HCT116 (cell line): ENCODE results near the gene FHIT. TPM values are rescaled to one million over a fixed set of nuclear protein-coding genes. Genes with fewer than 3 reads are reported as not detected.

Experiments used
- ATAC-seq: fragments of 200-7000 bp; cut with Tn5 transposase; 2 replicates; pipeline ENCODE4 v1.9.1; 2020; ENCODE audit warnings: mild to moderate bottlenecking, moderate library complexity
- BruUV-seq: library from RNA; stranded (reverse); fragments of 400-500 nt; replicated peaks from 2 replicates; lab custom pipeline; 2021; lab: Mats Ljungman, UMichigan
- CTCF ChIA-PET: fragments of 300-600 bp; sonication (Branson Sonifier 250); formaldehyde crosslinking; loops from one replicate; lab custom pipeline; 2021; ENCODE audit warnings: antibody characterized with exemption; lab: Charles Lee
- POLR2A ChIA-PET: fragments of 300-600, 350-600 bp; sonication (Branson Sonifier 250); formaldehyde crosslinking; loops from one replicate; lab custom pipeline; 2021; ENCODE audit warnings: antibody characterized with exemption; lab: Charles Lee
- RAD21 ChIA-PET, 2 experiments: fragments of 300-600 bp; sonication (Branson Sonifier 250); formaldehyde crosslinking; loops; one replicate each; lab custom pipeline; 2023; ENCODE audit warnings: low total read pairs in 2 of 2; ENCODE audit not compliant: uncharacterized antibody in 2 of 2, unreplicated experiment in 2 of 2, low non-redundant PET in 1 of 2; lab: Charles Lee
- DNase-seq: peaks from one replicate; pipeline ENCODE4 v3.0.0-alpha.2; 2010; ENCODE audit warnings: low read depth, low spot score
- H2AFZ ChIP-seq: fragments of 200-600 bp; shearing (Covaris generic), sonication (generic); 2 replicates; pipeline ENCODE4 v1.6.1; 2017; ENCODE audit warnings: low read depth, mixed run types, mixed read lengths, antibody characterized with exemption, low read length; ENCODE audit not compliant: poor library complexity, severe bottlenecking
- H3K27ac ChIP-seq: 2 replicates; pipeline ENCODE4 v1.5.1; 2012; ENCODE audit warnings: low read depth, low read length
- H3K27me3 ChIP-seq: fragments of 200-600 bp; sonication (generic); 2 replicates; pipeline ENCODE4 v1.6.1; 2016; ENCODE audit warnings: mixed run types, low read length, mixed read lengths; ENCODE audit not compliant: insufficient read depth
- H3K36me3 ChIP-seq, 2 experiments: fragments of 200-500 bp in 1 of 2; fragments of 200-600 bp in 1 of 2; sonication (Bioruptor generic) in 1 of 2; sonication (generic) in 1 of 2; 2 replicates each; pipeline versions ENCODE4 v1.5.1 to v1.6.1; 2014 to 2016; ENCODE audit warnings: low read length in 2 of 2, inconsistent platforms in 1 of 2, mixed read lengths in 1 of 2, mixed run types in 1 of 2; ENCODE audit not compliant: insufficient read depth in 2 of 2, control insufficient read depth in 1 of 2
- H3K4me1 ChIP-seq, 2 experiments: fragments of 200-600 bp in 1 of 2; sonication (generic) in 1 of 2; 2 replicates each; pipeline versions ENCODE4 v1.5.1 to v1.6.1; 2012 to 2017; ENCODE audit warnings: low read length in 2 of 2, inconsistent platforms in 1 of 2, mild to moderate bottlenecking in 1 of 2, mixed read lengths in 1 of 2, mixed run types in 1 of 2, moderate library complexity in 1 of 2; ENCODE audit not compliant: insufficient read depth in 2 of 2, control insufficient read depth in 1 of 2
- H3K4me2 ChIP-seq: fragments of 200-600 bp; sonication (generic); 2 replicates; pipeline ENCODE4 v1.6.1; 2017; ENCODE audit warnings: mixed run types, low read length, mixed read lengths
- H3K4me3 ChIP-seq, 2 experiments: fragments of 200-600 bp in 1 of 2; sonication (generic) in 1 of 2; replicated peaks in 1 of 2; 2 replicates each; pipeline ENCODE4 v1.5.1; 2011 to 2016; ENCODE audit warnings: low read length in 2 of 2, control low read depth in 1 of 2, low read depth in 1 of 2, mild to moderate bottlenecking in 1 of 2, mixed read lengths in 1 of 2, mixed run types in 1 of 2
- H3K79me2 ChIP-seq: fragments of 200-600 bp; sonication (generic); 2 replicates; pipeline ENCODE4 v1.6.1; 2017; ENCODE audit warnings: mild to moderate bottlenecking, mixed run types, low read length, moderate library complexity, mixed read lengths; ENCODE audit not compliant: insufficient read depth
- H3K9ac ChIP-seq: fragments of 200-600 bp; sonication (generic); 2 replicates; pipeline ENCODE4 v1.6.1; 2016; ENCODE audit warnings: low read length, mixed read lengths
- H3K9me2 ChIP-seq: fragments of 200-600 bp; sonication (generic), shearing (Covaris generic); 2 replicates; pipeline ENCODE4 v1.6.1; 2017; ENCODE audit warnings: mixed run types, mild to moderate bottlenecking, moderate library complexity; ENCODE audit not compliant: insufficient read depth
- H3K9me3 ChIP-seq, 2 experiments: fragments of 200-500 bp in 1 of 2; fragments of 200-600 bp in 1 of 2; sonication (Bioruptor generic) in 1 of 2; sonication (generic) in 1 of 2; 2 replicates each; pipeline ENCODE4 v1.6.1; 2014 to 2017; ENCODE audit warnings: low read length in 2 of 2, mixed read lengths in 2 of 2, inconsistent platforms in 1 of 2, low read depth in 1 of 2, mild to moderate bottlenecking in 1 of 2, mixed run types in 1 of 2, moderate library complexity in 1 of 2; ENCODE audit not compliant: control insufficient read depth in 1 of 2, insufficient read depth in 1 of 2
- H4K20me1 ChIP-seq: fragments of 200-600 bp; sonication (generic), shearing (Covaris generic); 2 replicates; pipeline ENCODE4 v1.6.1; 2017; ENCODE audit warnings: mixed run types, mild to moderate bottlenecking, moderate library complexity; ENCODE audit not compliant: insufficient read depth
- CBX3 ChIP-seq: IDR thresholded peaks from 2 replicates; pipeline ENCODE4 v1.6.1; 2012; ENCODE audit warnings: low read depth
- CEBPB ChIP-seq: IDR thresholded peaks from 2 replicates; pipeline ENCODE4 v1.6.1; 2012; ENCODE audit warnings: low read depth
- EGR1 ChIP-seq: IDR thresholded peaks from 2 replicates; pipeline ENCODE4 v1.6.1; 2012; ENCODE audit warnings: low read depth
- ELF1 ChIP-seq: IDR thresholded peaks from 2 replicates; pipeline ENCODE4 v1.6.1; 2012; ENCODE audit warnings: low read depth, borderline replicate concordance
- EZH2 ChIP-seq: fragments of 200-600 bp; sonication (generic); IDR thresholded peaks from 2 replicates; pipeline ENCODE4 v1.6.1; 2017; ENCODE audit warnings: antibody characterized with exemption, mixed run types
- EZH2phosphoT487 ChIP-seq: fragments of 200-600 bp; IDR thresholded peaks from 2 replicates; pipeline ENCODE4 v1.6.1; 2018; ENCODE audit warnings: antibody characterized with exemption, borderline replicate concordance
- FOSL1 ChIP-seq: IDR thresholded peaks from 2 replicates; pipeline ENCODE4 v1.6.1; 2012; ENCODE audit warnings: low read depth
- JUND ChIP-seq: IDR thresholded peaks from 2 replicates; pipeline ENCODE4 v1.6.1; 2012
- POLR2A ChIP-seq: IDR thresholded peaks from 2 replicates; pipeline ENCODE4 v1.7.0; 2011; ENCODE audit warnings: borderline replicate concordance; ENCODE audit not compliant: insufficient read depth, insufficient read length; ENCODE audit errors: extremely low read depth
- POLR2AphosphoS5 ChIP-seq: IDR thresholded peaks from 2 replicates; pipeline ENCODE4 v1.6.1; 2011; ENCODE audit warnings: mild to moderate bottlenecking, low read depth, low read length, moderate library complexity
- RAD21 ChIP-seq: IDR thresholded peaks from 2 replicates; pipeline ENCODE4 v1.6.1; 2012; ENCODE audit warnings: low read depth, mild to moderate bottlenecking
- SIN3A ChIP-seq: IDR thresholded peaks from 2 replicates; pipeline ENCODE4 v1.6.1; 2012; ENCODE audit warnings: low read depth
- SP1 ChIP-seq: IDR thresholded peaks from 2 replicates; pipeline ENCODE4 v1.6.1; 2012; ENCODE audit warnings: low read depth
- YY1 ChIP-seq: IDR thresholded peaks from 2 replicates; pipeline ENCODE4 v1.6.1; 2011; ENCODE audit warnings: low read length, low read depth, moderate library complexity, mild to moderate bottlenecking; ENCODE audit not compliant: insufficient replicate concordance; ENCODE audit errors: extremely low read depth
- ZBTB33 ChIP-seq: IDR thresholded peaks from 2 replicates; pipeline ENCODE4 v1.6.1; 2011; ENCODE audit warnings: mild to moderate bottlenecking, low read length, moderate library complexity; ENCODE audit not compliant: insufficient replicate concordance; ENCODE audit errors: extremely low read depth
- intact Hi-C: fragments of 100-400 bp; cut with micrococcal nuclease; formaldehyde crosslinking; loops from 2 replicates; pipeline ENCODE4 v1.10.0; 2022
- total RNA-seq: library from RNA; stranded (reverse); gene quantifications from one replicate; pipeline ENCODE4 v1.2.1, GENCODE V29; 2021; ENCODE audit not compliant: unreplicated experiment
- TF ChIP-seq, protein P1 (sequence below): IDR thresholded peaks from 2 replicates; pipeline ENCODE4 v1.6.1; 2012; ENCODE audit warnings: low read depth

The FHIT gene
- total RNA-seq, 1 experiment from 2014 or later: 20.1 TPM

DNA sequence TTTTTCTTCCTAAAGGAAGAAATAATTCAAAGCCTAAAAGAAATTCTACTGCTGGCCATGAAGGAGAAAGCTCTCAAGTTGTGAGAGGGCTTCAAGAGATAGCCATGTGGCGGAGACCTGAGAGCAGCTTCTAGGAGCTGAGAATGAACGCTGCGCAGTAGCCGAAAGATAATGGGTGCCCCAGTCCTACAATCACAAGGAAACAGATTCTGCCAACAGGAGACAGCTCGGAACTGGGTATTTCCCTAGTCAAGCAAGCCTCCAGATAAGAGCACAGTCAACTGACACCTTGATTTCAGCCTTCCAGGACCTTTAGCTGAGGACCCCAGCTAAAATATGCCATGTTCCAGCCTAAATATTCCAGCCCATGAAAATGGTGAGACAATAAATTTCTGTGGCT is 824.1 kb downstream of the FHIT start:
- H3K27ac ChIP-seq: no peak overlapping the region
- no peaks in the 10 kb centered on the region for H3K4me1 ChIP-seq
- H3K9me2 ChIP-seq: no peaks in the 10 kb centered on the region
- BruUV-seq: no TSS peak
- ChIA-PET CTCF (no interaction called here), POLR2A (no interaction called here), RAD21 (no interaction called here)
- no peak overlapping the region for H2AFZ ChIP-seq
- no peak for DNase-seq
- intact Hi-C loops: no loop called here
- H3K27me3 ChIP-seq: no peaks in the 10 kb centered on the region
- no peak overlapping the region for H3K9ac ChIP-seq
- no peaks in the 10 kb centered on the region for H3K9me3 ChIP-seq
- ATAC-seq: no peak
- no peak overlapping the region for H3K4me3 ChIP-seq
- H3K36me3 ChIP-seq: no peaks in the 10 kb centered on the region
- H3K79me2 ChIP-seq: no peaks in the 10 kb centered on the region
- H4K20me1 ChIP-seq: no peaks in the 10 kb centered on the region
- H3K4me2 ChIP-seq: no peak overlapping the region
- TF ChIP-seq RAD21: no peak
- TF ChIP-seq, protein P1, sequence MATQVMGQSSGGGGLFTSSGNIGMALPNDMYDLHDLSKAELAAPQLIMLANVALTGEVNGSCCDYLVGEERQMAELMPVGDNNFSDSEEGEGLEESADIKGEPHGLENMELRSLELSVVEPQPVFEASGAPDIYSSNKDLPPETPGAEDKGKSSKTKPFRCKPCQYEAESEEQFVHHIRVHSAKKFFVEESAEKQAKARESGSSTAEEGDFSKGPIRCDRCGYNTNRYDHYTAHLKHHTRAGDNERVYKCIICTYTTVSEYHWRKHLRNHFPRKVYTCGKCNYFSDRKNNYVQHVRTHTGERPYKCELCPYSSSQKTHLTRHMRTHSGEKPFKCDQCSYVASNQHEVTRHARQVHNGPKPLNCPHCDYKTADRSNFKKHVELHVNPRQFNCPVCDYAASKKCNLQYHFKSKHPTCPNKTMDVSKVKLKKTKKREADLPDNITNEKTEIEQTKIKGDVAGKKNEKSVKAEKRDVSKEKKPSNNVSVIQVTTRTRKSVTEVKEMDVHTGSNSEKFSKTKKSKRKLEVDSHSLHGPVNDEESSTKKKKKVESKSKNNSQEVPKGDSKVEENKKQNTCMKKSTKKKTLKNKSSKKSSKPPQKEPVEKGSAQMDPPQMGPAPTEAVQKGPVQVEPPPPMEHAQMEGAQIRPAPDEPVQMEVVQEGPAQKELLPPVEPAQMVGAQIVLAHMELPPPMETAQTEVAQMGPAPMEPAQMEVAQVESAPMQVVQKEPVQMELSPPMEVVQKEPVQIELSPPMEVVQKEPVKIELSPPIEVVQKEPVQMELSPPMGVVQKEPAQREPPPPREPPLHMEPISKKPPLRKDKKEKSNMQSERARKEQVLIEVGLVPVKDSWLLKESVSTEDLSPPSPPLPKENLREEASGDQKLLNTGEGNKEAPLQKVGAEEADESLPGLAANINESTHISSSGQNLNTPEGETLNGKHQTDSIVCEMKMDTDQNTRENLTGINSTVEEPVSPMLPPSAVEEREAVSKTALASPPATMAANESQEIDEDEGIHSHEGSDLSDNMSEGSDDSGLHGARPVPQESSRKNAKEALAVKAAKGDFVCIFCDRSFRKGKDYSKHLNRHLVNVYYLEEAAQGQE: no peak
- TF ChIP-seq EZH2phosphoT487: no peak
- TF ChIP-seq CBX3: no peak
- no peak for TF ChIP-seq CEBPB
- TF ChIP-seq JUND: no peak
- TF ChIP-seq FOSL1: no peak
- no peak for TF ChIP-seq ELF1
- TF ChIP-seq ZBTB33: no peak
- no peak for TF ChIP-seq EGR1
- TF ChIP-seq SP1: no peak
- no peak for TF ChIP-seq POLR2AphosphoS5
- TF ChIP-seq SIN3A: no peak
- TF ChIP-seq POLR2A: no peak
- no peak for TF ChIP-seq EZH2
- no peak for TF ChIP-seq YY1
